SJSA1 (cell line): ENCODE results near the gene CELA2A. TPM values are rescaled to one million over a fixed set of nuclear protein-coding genes. Genes with fewer than 3 reads are reported as not detected.
"Not testable (repeated sequence)": the region's sequence is repeated elsewhere in the genome, so short reads cannot be mapped to it uniquely, and the experiment has no call there.

Source experiments
- DNase-seq, 2 experiments: peaks; one replicate each; pipeline ENCODE4 v3.0.0-alpha.2; 2015 to 2020; ENCODE audit warnings: low spot score in 2 of 2, low read depth in 1 of 2
- H3K27ac ChIP-seq: fragments of 250-450 bp; sonication (Bioruptor Pico); 2 replicates; pipeline ENCODE4 v1.5.1; 2020; ENCODE audit warnings: mild to moderate bottlenecking, moderate library complexity
- H3K27me3 ChIP-seq: fragments of 250-450 bp; sonication (Bioruptor Pico); replicated peaks from 2 replicates; pipeline ENCODE4 v1.5.1; 2020; ENCODE audit warnings: mild to moderate bottlenecking, moderate library complexity
- H3K36me3 ChIP-seq: fragments of 250-450 bp; sonication (Bioruptor Pico); 2 replicates; pipeline ENCODE4 v1.5.1; 2020; ENCODE audit warnings: mild to moderate bottlenecking
- H3K4me1 ChIP-seq: fragments of 250-450 bp; sonication (Bioruptor Pico); replicated peaks from 2 replicates; pipeline ENCODE4 v1.6.1; 2021; ENCODE audit warnings: mild to moderate bottlenecking
- H3K4me3 ChIP-seq: fragments of 250-450 bp; sonication (Bioruptor Pico); 2 replicates; pipeline ENCODE4 v1.5.1; 2020; ENCODE audit warnings: mild to moderate bottlenecking
- H3K9me3 ChIP-seq: fragments of 250-450 bp; sonication (Bioruptor Pico); replicated peaks from 2 replicates; pipeline ENCODE4 v1.5.1; 2020; ENCODE audit warnings: mild to moderate bottlenecking
- total RNA-seq: library from RNA; depleted of rRNA; stranded (reverse); fragments of >200 nt; shearing (Covaris generic); gene quantifications from 2 replicates; pipeline ENCODE4 v1.2.3, GENCODE V29; 2014; rRNA removed

Gene CELA2A
- total RNA-seq, 1 experiment from 2014 or later: not detected

DNA sequence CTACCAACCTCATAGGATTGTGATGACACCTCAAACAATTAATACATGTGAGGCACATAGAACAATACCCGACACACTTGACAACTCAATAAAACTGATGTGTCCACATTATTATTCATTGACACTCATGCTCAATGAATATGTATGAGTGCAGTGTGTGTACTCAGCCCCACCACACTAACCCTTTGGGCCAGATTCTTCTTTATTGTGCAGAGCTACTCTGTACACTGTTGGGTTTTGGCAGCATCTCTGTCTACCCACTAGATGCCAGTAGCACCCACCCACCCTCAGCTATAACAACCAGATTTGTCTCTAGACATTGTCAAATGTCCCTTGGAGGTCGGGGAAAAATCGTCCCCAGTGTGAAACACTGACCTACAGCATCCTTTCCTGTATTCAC, 57.4 kb downstream of the CELA2A start:
- peaks cover 9% of the 10 kb centered on the region for H3K4me1 ChIP-seq
- no peak overlapping the region for H3K4me3 ChIP-seq
- DNase-seq: no peak
- H3K27ac ChIP-seq: no peak overlapping the region
- no peaks in the 10 kb centered on the region for H3K27me3 ChIP-seq
- H3K9me3 ChIP-seq: no peaks in the 10 kb centered on the region
- 0 out of 2 replicates have a peak, but pooled peaks cover 6% of the 10 kb centered on the region for H3K36me3 ChIP-seq

DNA sequence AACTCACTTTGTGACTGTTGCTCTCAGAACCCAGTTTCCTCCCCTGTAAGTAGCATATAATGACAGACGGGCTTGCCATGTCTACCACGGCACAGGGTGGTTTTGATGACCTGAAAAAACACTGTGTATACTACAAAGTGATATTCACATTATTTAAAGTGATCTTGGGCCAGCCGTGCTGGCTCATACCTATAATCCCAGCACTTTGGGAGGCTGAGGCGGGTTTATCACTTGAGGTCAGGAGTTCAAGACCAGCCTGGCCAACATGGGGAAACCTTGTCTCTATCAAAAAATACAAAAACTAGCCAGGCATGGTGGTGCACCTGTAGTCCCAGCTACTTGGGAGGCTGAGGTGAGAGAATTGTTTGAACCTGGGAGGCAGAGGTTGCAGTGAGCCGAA, 58.0 kb downstream of the CELA2A start:
- H3K4me1 ChIP-seq, H3K9me3 ChIP-seq: not testable (repeated sequence)

DNA sequence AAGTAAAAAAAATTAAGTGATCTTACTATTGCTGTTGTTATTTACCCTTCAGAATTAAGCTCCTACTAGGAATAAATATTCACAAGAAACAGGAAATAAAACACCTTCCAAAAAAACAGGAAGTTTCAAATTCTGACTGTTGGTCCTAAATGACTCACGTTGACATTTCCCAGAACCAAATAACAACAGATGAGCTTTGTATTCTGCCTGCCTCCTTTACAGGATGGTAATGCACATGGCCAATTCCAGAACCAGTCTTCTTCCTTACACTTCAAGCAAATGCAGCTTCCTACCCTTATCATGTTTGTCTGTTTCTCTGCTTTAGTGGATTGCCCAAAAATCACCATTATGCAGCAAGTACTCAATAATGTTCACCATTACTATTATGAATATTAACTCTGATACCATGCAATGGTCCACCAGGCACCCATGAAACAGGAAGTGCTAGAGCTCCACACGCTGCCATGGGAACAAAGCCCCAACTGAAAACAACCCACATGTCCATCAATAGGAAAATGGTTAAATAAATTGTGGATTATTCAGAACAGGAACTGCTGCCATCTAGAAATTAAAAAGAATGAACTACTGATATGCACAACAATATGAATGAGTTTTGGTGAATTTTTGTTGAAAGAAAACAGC, 58.6 kb downstream of the CELA2A start:
- peak in 1 of 2 experiments; percentile 3 for DNase-seq
- Histone ChIP-seq H3K36me3 (0 out of 2 replicates have a peak, but pooled peaks cover 6% of the 10 kb centered on the region), H3K4me3 (no peak overlapping the region), H3K27ac (no peak overlapping the region), H3K4me1 (peaks cover 9% of the 10 kb centered on the region), H3K9me3 (no peaks in the 10 kb centered on the region), H3K27me3 (no peaks in the 10 kb centered on the region)

More for the DNA sequence above, 58.0 kb downstream of the CELA2A start:
- not testable (repeated sequence) for DNase-seq, H3K36me3 ChIP-seq, H3K27me3 ChIP-seq, H3K27ac ChIP-seq, H3K4me3 ChIP-seq

DNA sequence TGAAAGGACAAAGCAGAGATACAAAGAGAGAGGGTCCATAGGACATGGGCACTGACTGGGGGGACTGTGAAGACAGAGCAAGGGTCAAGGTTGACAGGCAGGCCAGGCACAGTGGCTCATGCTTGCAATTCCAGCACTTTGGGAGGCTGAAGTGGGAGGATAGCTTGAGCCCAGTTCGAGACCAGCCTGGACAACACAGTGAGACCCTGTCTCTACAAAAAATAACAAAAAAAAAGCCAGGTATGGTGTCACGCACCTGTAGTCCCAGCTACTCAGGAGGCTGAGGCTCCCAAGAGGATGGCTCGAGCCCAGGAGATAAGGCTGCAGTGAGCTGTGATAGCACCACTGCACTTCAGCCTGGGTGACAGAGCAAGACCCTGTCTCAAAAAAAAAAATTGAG, 63.1 kb downstream of the CELA2A start:
- DNase-seq: no peak
- Histone ChIP-seq H3K36me3 (0 out of 2 replicates have a peak, but pooled peaks cover 6% of the 10 kb centered on the region), H3K4me3 (no peak overlapping the region), H3K27me3 (no peaks in the 10 kb centered on the region), H3K4me1 (peaks cover 15% of the 10 kb centered on the region), H3K27ac (no peak overlapping the region), H3K9me3 (no peaks in the 10 kb centered on the region)

DNA sequence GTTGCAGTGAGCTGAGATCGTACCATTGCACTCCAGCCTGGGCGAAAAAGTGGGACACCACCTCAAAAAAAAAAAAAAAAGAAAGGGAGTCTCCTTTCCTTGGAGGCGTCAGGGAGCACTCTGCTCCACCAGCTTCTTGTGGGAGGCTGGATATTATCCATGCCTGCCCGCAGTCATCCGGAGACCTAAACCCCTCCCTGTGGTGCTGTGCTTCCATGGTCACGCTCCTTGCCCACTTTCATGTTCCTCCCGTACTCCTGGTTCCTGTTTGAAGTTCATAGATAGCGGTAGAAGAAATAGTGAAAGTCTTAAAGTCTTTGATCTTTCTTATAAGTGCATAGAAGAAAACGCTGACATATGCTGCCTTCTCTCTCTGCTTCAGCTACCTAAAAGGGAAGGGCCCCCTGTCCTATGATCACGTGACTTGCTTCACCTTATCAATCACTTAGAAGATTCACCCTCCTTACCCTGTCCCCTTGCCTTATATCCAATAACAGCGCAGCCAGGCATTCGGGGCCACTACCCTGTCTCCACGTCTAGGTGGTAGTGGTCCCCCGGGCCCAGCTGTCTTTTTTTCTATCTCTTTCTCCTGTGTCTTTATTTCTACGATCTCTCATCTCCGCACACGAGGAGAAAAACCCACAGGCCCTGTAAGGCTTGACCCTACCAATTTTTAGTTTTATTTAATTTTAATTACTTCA, 64.8 kb downstream of the CELA2A start:
- H3K27ac ChIP-seq, H3K36me3 ChIP-seq, H3K27me3 ChIP-seq, H3K4me3 ChIP-seq, H3K9me3 ChIP-seq: not testable (repeated sequence)
- H3K4me1 ChIP-seq: peaks cover 11% of the 10 kb centered on the region
- peak in 1 of 2 experiments; percentile 15 for DNase-seq

Other genes starting within 250 kb of the CELA2A start
- gene FHAD1, start 209.5 kb upstream of the CELA2A start, total RNA-seq: 0.19 and 0.47 TPM in 2 replicates
- gene EFHD2, start 46.8 kb upstream of the CELA2A start, total RNA-seq: 163 and 169 TPM in 2 replicates
- not detected in 2 replicates for gene CTRC, start 18.3 kb upstream of the CELA2A start, total RNA-seq
- gene CELA2B, start 19.4 kb downstream of the CELA2A start, total RNA-seq: not detected in 2 replicates
- 11.6 and 29.1 TPM in 2 replicates for gene CASP9, start 67.5 kb downstream of the CELA2A start, total RNA-seq
- gene DNAJC16, start 70.1 kb downstream of the CELA2A start, total RNA-seq: 4.2 and 8.3 TPM in 2 replicates
- 0.19 and 0.53 TPM in 2 replicates for gene AGMAT, start 128.3 kb downstream of the CELA2A start, total RNA-seq
- 6.6 and 9.1 TPM in 2 replicates for gene DDI2, start 160.7 kb downstream of the CELA2A start, total RNA-seq
- 34.4 and 48.4 TPM in 2 replicates for gene PLEKHM2, start 227.6 kb downstream of the CELA2A start, total RNA-seq